Middle frontal gyrus (tissue), 1 donor: ENCODE results near the gene PDE10A.

Source experiments
- DNase-seq: peaks from one replicate; pipeline ENCODE4 v3.0.0-alpha.2; 2015; ENCODE audit warnings: low spot score; ENCODE audit errors: extremely low spot score

PDE10A gene

DNA sequence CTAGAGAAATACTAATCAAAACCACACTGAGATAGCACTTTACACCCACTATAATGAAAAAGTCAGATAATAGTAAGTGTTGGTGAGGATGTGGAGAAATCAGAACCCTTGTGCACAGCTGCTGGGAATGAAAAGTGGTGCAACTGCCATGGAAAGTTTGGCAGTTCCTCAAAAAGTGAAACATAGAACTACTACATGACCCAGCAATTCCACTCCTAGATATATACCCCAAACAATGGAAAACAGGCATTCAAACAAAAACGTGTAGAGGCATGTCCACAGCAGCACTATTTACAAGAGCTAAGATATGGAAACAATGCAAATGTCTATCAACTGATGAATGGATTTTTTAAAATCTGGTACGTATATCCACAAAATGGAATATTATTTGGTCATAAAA lies 236.1 kb downstream of the PDE10A start:
- no peak for DNase-seq

DNA sequence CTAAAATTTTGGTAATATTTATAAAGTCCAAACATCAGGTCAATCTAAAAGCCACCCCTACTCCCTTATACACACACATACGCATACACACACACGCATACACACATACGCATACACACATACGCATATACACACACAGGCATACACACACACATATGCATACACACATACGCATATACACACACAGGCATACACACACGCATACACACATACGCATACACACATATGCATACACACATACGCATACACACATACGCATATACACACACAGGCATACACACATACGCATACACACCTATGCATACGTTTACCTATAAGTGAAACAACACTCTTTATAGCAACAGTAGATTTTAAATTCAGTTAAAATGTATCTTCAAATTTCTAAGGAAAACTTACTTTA lies 240.8 kb downstream of the PDE10A start:
- no peak for DNase-seq

DNA sequence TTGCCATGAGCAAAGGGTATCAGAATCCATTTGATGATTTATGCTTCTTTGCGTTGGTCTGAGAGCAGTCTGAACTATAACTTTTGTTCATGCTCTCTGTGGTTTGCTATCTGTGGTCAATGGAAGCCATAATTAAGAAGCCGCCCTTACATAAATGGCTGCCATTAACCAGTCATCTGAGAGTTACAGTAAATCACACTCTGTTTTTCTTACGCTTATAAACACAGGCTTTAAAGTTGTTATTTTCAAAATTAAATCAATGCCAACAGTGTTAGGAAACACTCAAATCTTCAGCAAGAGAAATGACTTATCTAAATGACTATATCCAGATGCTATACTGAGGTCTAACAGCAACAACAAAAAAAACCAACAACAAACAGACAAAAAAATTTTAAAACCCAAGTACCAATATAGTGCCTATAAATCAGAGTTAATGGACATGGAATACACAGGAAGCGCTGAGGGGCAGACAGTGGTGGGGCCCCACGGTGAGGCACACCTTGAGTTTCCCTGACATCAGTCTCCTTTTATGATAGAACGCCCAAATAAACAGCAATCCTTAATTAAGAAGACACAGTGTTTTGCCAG lies 245.7 kb downstream of the PDE10A start:
- DNase-seq = no peak

DNA sequence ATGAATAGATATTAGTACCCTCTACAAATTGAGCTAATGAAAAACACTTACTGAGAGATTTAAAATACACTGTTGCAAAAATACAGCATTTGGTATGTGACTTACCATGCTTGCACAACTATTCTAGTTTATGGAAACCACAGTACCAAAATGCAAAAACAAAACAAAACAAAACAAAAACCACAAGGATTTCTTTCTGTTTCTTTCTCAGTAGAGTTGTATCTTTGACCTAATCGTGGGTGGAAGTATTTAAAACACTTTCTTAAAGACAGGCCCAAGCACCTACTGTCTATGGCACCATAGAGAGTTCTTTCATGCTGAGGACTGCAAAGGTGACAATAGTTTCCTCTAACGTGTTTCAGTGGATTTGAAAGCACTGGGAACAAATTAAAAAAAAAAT lies 258.3 kb downstream of the PDE10A start:
- DNase-seq = no peak

DNA sequence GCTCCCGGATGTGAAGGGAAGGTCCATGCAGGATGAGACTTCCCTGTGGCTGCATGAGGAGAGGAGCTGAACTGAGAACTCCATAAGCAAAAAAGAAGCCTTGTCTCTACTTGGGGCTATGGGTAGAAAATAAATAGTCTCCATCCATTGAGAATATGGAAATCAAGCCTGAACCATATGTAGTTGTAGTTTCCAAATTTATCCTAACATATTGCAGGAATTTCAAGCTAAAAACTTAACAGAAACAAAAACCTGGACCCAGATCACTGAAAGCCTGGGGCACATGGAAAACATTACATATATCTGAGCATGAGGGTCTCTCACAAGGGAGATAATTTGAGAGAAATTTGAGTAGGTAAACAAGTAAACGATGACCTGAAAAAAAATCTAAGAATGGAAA lies 258.7 kb downstream of the PDE10A start:
- no peak for DNase-seq

DNA sequence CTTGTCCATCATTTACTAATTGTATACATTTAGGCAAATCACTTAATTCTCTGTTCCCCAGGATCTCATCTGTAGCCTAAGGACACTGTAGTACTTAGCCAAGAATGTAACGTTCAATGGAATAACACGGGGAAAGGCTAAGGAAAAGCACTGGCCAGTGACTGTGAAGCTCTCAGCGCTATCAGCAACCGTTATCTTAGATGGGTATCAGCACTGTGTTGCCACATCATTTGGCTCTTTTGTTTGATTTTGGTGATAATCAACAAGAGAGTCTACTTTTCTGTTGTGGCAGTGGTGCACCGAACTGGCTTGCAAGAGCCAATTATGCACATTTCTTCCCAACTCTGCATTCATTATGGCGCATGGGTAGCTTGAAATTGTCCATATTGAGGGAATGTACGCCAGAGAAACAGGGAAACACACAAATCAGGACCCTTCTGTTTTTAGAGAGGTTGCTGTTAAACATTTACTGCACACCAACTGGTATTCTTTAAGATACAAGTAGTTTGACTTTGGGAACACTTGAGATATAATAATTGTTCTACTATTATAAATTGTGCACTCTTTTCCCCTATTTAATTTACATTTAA lies 259.9 kb downstream of the PDE10A start:
- no peak for DNase-seq

DNA sequence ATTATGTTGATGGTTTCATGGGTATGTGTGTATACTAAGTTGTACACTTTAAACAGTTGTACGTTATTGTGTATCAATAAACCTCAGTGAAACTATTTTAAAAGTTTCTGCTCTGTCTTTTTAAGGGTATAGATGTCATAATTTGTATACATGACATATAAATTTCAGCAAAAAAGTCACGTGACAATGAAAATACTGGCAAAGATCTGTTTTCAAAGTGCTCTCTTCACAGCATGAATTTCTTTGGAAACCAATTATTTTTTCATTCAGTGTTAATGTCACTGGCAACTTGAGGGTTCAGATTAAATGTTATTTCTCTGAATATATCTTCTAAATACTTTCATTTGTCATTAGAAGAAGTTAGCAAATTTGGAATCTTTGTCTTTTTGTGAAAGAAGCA lies 261.9 kb downstream of the PDE10A start:
- no peak for DNase-seq

DNA sequence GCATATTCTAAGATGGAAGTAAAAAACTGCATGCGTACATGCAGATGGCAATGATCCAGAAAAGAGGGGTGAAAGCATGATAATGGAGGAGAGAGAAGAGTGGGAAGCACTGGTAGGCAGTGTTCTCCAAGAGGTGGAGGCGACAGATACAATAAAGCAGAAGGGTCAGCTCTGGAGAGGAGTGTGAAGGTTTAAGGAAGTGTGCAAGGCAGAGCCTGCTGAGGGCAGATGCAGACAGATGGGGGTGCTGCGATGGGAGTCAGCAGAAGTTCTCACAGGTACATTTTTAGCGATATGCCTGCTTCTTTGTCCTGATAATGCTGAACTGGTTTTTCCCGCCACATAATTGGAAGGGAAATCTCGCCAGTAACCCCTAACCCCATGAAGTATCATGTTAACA lies 272.6 kb downstream of the PDE10A start:
- no peak for DNase-seq

DNA sequence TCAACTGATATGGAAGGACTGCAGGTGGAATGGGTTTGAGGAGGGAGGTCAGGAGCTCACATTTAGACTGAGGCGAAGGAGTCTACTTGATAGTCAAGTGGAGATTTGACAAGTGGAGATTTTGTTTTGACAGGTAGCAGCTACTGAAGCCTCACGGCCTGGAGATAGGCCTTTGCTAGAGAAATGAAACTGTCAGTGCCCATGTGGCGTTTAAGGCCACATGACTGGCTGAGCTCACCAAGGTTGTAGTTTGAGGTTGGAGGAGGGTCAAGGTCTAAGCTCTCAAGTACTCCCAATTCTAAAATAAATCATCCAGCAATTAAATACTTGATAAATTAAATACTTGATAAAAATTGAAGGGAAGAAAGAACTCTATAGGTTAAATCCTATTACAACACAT lies 273.5 kb downstream of the PDE10A start:
- no peak for DNase-seq

DNA sequence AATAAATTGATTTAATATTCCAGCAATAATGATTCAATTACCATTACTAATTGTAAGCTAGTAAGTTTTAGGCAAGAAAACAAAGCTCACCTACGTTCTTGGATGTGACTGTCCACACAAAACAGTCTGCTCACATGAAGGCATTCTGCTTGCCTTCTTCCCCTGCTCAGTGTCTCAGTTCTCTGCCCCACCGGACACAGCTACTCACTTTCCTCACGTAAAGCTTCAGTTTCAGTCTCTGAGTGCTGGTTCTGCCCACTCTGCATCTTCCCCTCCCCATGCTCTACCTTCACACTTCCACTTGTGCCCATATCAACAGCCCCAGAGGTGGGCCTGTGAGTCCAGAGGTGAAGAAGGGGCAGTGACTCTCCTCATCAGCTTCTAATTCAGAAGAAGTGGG lies 279.7 kb downstream of the PDE10A start:
- no peak for DNase-seq

DNA sequence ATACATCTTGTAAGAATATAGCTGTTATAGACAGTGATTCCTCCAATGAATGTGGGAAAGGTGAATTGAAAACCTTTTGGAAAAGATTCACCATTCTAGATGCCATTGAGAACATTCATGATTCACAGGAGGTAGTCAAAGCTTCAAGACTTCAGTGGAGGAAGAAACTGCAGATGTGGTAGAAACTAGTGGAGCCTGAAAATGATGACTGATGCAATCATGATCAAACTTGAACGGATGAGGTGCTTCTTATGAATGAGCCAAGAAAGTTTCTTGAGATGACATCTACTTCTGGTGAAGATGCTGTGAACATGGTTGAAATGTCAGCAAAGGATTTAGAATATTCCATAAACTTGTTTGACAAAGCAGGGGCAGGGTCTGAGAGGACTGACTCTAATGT lies 286.9 kb downstream of the PDE10A start:
- no peak for DNase-seq

DNA sequence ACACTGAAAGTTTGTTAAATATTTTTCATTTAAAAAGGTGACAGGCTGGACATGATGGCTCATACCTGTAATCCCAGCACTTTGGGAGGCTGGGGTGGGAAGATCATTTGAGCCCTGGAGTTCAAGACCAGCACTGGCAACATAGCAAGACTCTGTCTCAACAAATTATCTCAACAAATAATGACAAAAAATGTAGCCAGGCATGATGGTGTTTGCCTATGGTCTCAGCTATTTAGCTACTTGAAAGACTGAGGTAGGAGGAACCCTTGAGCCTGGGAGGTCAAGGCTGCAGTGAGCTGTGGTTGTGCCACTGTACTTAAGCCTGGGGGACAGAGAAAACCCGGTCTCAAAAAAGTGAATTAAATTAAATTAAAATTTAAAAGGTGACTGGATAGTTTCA lies 297.7 kb downstream of the PDE10A start:
- no peak for DNase-seq

DNA sequence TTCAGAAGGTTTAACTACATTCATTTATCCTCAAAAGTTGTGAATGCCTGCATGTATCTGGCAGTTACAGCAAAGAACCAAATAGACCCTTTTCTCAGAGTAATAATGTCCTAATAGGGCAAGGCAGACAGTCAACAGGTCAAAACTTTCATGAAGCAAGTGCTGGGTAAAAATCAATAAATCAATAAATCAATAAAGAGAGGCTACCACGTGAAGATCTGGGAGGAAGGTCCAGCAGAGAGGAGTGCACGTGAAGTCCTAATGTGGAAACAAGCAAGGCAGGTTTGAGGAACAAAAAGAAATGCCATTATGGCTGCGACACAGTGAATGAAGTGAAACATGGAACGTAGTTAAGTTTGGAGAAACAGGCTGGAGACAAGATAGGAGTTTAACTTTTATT lies 317.3 kb downstream of the PDE10A start:
- DNase-seq = no peak

DNA sequence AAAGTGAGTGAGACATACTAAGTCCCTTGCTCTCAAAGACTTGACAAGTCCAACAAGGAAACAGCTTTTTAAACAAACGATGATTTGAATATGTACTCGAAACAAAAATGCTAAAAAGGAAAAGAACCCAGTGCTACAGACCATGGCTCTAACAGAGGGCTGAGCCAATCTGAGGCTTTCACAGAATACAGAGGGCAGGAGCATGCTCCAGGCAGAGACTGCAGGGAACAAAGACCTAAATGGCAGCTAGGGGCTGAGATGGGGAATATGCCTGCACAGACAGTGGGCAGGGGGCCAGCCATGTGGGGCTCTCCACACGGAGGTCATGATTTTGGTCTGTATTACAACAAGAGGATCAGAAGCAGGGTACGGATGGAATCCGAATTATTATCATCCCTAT lies 322.5 kb downstream of the PDE10A start:
- DNase-seq = no peak

DNA sequence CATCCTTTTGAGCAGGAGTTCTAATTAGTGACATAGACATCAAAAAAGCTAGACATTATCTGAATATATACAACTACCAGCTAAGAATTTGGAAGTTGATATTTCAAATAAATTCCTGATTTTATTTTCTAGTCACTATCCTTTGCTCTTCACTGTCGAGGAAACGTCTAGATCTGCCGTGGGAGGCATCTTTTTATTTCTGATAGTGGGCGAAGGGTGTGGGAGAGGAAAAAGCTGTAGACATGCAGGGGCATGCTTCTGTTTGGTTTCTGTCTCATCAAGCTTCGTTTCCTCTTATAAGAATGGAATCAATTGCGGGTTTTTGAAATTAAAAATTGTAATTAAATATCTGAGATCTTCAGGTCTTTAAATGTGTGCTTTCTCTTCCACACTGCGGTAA lies 337.4 kb downstream of the PDE10A start:
- no peak for DNase-seq

DNA sequence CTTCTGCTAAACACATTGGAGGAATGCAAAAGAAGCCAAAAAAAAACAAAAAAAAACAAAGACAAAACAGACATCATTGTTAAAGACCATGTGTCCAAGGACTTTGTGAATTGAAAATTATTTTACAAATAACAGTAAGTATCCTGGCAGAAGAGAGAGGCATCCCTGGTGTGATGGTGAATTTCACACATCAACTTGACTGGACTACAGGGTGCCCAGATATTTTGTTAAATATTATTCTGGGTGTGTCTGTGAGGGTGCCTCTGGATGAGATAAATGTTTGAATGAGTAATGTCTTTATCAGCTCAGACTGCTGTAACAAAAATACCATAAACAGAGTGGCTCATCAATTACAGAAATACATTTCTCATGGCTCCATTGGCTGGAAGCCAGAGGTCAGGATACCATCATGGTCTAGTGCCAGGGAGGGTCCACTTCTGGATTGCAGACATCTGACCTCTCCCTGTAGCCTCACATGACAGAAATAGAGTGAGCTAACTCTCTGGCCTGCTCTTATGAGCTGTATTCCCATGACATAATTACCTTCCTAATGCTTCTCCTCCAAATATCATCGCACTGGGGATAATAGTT lies 341.4 kb downstream of the PDE10A start:
- DNase-seq = no peak

DNA sequence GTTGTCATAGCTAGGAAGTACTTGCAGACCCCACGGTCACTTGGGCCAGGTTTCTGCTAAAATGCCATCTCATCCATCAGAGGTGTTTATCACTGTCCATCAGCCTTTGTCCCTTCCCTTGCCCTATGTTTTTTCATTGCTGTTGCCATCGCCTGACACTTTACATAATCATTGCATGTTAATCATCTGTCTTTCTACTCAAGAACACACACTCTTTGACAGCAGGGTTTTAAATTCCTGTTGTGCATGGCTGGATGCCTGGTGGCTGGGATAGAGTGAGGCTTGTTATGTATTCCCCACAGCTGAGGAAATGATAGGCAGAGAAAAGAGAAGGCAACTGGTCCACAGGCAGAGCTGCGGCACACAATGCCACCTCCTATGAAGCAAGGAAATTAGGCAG lies 341.9 kb downstream of the PDE10A start:
- DNase-seq = no peak

DNA sequence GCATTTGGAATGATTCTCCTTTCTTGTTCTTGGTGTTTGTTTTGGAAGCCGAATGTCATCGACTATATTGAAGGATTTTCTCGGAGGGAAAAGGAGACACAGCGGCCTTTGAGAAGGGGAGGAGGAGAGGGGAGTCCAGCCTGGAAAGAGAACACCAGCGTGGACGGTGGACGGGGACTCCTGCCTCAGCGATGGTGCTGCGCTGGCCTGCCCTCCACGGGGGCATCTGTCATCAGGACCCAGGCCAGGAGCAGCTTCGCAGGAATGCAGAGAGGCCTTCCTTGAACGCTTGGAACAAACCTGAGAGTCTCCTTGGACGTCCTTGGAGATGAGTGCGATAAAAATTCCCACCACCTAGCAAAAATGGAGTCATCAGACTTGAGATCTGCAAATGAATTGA lies 345.3 kb downstream of the PDE10A start:
- no peak for DNase-seq

DNA sequence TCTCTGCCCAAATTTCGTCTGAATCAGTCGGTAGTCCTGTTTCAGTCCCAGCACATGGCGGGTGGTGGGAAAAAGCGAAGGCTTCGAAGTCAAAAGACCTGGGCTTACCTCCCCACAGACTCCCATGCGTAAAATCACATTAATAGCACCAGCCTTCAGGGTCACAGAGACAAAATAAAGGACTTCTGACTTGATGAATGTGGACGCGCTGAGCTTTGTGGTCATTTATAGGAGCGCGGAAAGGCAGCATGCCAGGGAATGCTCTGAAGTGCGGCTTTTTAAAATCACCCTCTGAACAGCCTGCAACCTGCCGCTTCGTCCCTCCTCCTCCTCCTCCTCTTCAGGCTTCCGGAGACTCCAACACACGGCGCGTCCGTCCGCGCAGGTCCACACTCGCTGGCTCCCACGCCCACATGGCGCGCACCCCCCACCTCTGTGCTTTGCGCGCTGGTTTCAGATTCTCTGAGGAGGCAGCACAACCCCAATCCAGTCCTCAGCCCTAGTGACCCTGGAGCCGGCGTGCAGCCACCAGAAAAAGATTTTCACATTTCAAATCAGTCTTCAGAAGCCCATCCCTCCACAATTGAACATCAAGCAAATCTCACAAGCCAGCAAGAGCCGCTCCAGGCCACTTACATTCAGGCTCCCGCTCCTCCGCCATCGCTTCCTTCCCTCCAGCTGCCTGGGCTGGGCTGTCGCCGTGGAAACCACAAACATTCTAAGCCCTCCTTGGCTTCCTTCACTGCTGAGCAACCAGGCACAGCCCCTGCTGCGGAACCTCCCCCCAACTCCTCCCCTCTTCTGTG lies 353.9 kb downstream of the PDE10A start, which contains the start of gene C6orf118:
TSS of gene C6orf118 (minus strand) at position 680 of the 806 bp plus-strand sequence. CDS start at position 661, 19 bp downstream.
- no peak for DNase-seq

DNA sequence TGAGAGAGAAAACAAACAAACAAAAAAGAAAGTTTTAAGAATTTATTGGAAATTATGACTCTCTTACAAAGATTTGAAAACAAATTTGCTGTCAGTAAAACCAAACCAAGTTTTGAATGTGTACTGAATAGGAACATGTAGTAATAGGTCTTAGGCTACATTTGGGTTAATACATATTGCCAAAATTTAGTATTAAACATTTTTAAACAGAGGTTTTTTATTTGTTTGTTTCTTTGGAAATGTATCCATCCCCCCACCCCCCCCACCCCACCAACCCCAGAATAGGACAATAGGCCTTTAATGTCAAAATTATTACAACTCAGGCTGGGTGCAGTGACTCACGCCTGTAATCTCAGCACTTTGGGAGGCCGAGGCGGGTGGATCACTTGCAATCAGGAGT lies 356.1 kb downstream of the PDE10A start:
- no peak for DNase-seq

DNA sequence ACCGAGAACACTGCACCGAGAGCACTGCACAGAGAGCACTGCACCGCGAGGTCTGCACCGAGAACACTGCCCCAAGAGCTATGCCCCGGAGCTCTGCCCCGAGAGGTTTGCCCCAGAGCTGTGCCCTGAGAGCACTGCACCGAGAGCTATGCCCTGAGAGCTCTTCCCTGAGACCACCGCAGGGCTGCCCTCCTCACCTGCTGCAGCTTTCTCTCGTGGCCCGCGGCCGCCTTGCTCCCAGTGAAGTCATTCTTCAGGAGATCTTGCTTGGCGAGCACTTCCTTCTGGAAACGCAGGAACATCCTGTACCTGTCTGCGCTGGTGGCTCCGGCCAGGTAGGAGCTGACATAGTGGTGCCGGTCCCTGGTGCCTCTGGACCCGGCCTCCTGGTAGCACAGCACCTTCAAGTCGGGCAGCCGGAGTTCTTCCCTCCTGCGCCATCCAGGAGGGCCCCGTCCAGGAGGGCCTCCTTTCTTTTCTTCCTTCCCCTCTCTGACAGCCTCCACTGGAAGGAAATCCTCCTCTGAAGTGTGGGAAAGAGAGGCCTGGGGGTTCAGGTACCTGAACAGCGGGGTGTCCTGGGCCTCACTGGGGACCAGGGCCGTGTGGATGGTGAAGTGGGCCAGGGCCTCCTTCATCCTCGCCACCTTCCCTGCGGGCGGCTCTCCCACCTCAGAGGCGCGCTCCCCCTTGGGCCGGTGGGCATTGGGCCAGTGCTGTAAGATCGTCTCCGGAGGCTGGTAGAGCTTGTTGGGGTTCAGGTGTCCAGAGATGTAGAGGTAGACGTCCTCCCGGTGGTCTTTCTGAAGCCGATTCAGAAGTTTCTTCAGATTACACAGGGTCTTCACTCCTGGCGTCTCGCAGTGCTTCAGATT lies 361.4 kb downstream of the PDE10A start:
- no peak for DNase-seq
